DOHH2 (cell line): ENCODE measurements around the gene AFMID.

ENCODE experiments used
- H3F3A ChIP-seq: fragments of 200-600 bp; sonication (generic), shearing (Covaris generic); 2 replicates; pipeline ENCODE4 v1.6.0; 2016; ENCODE audit warnings: antibody characterized with exemption, mild to moderate bottlenecking; ENCODE audit not compliant: control insufficient read depth, insufficient read depth
- H3K27ac ChIP-seq: fragments of 200-600 bp; sonication (generic); 2 replicates; pipeline ENCODE4 v1.5.1; 2014; ENCODE audit warnings: low read depth, mild to moderate bottlenecking, low read length, moderate library complexity
- H3K27me3 ChIP-seq: fragments of 200-600 bp; sonication (generic); 2 replicates; pipeline ENCODE4 v1.6.1; 2014; ENCODE audit warnings: mild to moderate bottlenecking, low read length, mixed read lengths; ENCODE audit not compliant: control insufficient read depth
- H3K36me3 ChIP-seq: fragments of 200-600 bp; sonication (generic); 2 replicates; pipeline ENCODE4 v1.6.1; 2014; ENCODE audit warnings: mild to moderate bottlenecking, low read length, moderate library complexity, mixed read lengths; ENCODE audit not compliant: control insufficient read depth
- H3K4me1 ChIP-seq: fragments of 200-600 bp; sonication (generic); 2 replicates; pipeline ENCODE4 v1.6.1; 2014; ENCODE audit warnings: mild to moderate bottlenecking, low read length, mixed read lengths; ENCODE audit not compliant: control insufficient read depth
- H3K4me2 ChIP-seq: fragments of 200-600 bp; sonication (generic); 2 replicates; pipeline ENCODE4 v1.6.0; 2014; ENCODE audit warnings: mild to moderate bottlenecking, low read length, moderate library complexity
- H3K4me3 ChIP-seq: fragments of 200-600 bp; sonication (generic); 2 replicates; pipeline ENCODE4 v1.5.1; 2014; ENCODE audit warnings: mild to moderate bottlenecking, low read length, mixed read lengths
- H3K79me2 ChIP-seq: fragments of 200-600 bp; sonication (generic); 2 replicates; pipeline ENCODE4 v1.6.1; 2014; ENCODE audit warnings: mild to moderate bottlenecking, low read length, mixed read lengths; ENCODE audit not compliant: control insufficient read depth
- H3K9me2 ChIP-seq: fragments of 200-600 bp; sonication (generic); replicated peaks from 2 replicates; pipeline ENCODE4 v1.6.1; 2014; ENCODE audit warnings: mild to moderate bottlenecking, low read length, mixed read lengths; ENCODE audit not compliant: control insufficient read depth
- H3K9me3 ChIP-seq: fragments of 200-600 bp; sonication (generic); 2 replicates; pipeline ENCODE4 v1.6.1; 2014; ENCODE audit warnings: antibody characterized with exemption, low read length, mixed read lengths; ENCODE audit not compliant: control insufficient read depth, insufficient read depth
- H4K20me1 ChIP-seq: fragments of 200-600 bp; sonication (generic); 2 replicates; pipeline ENCODE4 v1.6.0; 2014; ENCODE audit warnings: low read depth, mild to moderate bottlenecking, antibody characterized with exemption, low read length, moderate library complexity; ENCODE audit not compliant: control insufficient read depth, insufficient read depth
- EZH2phosphoT487 ChIP-seq: fragments of 200-600 bp; sonication (generic); IDR thresholded peaks from 2 replicates; pipeline ENCODE4 v1.6.1; 2017; ENCODE audit warnings: borderline replicate concordance, mild to moderate bottlenecking, antibody characterized with exemption, low read length, moderate library complexity, mixed read lengths
- TF ChIP-seq, protein P1 (sequence below): fragments of 200-600 bp; sonication (generic); IDR thresholded peaks from one replicate; pipeline ENCODE4 v1.5.1; 2014; ENCODE audit warnings: antibody characterized with exemption, mild to moderate bottlenecking, low read depth, low read length; ENCODE audit not compliant: poor library complexity, severe bottlenecking

The AFMID gene

DNA sequence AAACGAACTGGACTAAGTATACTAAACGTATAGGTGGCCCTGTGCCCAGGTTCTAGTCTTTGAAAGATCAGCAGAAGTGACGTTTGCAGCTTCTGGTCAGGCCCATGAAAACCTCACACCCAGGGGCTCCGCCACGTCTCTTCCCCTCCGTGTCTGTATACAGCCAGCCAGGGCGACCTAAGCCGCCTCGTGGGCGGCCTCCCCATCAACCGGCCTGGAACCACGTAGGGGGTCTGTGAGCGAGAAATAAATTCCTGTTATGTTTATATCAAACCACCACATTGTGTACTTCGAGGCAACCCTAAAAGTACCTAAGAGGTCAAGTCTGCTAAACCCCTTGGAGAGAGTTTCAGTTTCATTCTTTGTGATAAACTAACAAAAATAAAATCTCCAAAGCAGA lies 7.1 kb upstream of the AFMID start:
- TF ChIP-seq, protein P1, sequence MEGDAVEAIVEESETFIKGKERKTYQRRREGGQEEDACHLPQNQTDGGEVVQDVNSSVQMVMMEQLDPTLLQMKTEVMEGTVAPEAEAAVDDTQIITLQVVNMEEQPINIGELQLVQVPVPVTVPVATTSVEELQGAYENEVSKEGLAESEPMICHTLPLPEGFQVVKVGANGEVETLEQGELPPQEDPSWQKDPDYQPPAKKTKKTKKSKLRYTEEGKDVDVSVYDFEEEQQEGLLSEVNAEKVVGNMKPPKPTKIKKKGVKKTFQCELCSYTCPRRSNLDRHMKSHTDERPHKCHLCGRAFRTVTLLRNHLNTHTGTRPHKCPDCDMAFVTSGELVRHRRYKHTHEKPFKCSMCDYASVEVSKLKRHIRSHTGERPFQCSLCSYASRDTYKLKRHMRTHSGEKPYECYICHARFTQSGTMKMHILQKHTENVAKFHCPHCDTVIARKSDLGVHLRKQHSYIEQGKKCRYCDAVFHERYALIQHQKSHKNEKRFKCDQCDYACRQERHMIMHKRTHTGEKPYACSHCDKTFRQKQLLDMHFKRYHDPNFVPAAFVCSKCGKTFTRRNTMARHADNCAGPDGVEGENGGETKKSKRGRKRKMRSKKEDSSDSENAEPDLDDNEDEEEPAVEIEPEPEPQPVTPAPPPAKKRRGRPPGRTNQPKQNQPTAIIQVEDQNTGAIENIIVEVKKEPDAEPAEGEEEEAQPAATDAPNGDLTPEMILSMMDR = no peak
- no peak for TF ChIP-seq EZH2phosphoT487
- Histone ChIP-seq H3K4me1 (peaks cover 71% of the 10 kb centered on the region), H3K27me3 (no peaks in the 10 kb centered on the region), H3K4me3 (no peak overlapping the region), H3K9me3 (no peaks in the 10 kb centered on the region), H3K79me2 (peaks cover 55% of the 10 kb centered on the region), H3K36me3 (peaks cover 96% of the 10 kb centered on the region), H3F3A (peaks cover 10% of the 10 kb centered on the region; the same call in 1 of the 2 replicates), H3K4me2 (no peak overlapping the region), H3K27ac (no peak overlapping the region), H4K20me1 (peaks cover 15% of the 10 kb centered on the region), H3K9me2 (no peaks in the 10 kb centered on the region)

DNA sequence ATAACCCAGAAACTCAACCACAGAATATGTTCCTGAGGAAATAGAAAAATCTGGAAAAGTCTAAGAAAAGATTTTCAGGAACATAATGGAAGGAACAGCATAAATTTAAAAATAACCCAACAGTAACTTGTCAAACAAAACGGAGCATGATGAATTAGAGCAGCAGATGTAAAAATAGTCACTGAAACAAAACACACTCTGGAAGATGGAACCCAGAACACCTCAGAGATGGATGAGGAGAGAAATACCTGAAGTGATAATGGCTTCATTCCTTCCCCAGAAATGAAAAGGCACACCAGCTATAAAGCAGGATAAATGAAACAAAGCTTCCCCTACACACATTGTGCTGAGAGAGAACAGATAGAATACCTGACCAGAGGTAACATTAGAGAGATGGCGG lies 6.7 kb upstream of the AFMID start:
- H3K27ac ChIP-seq = 0 out of 2 replicates have a peak overlapping the region, but pooled peaks have one; percentile 6

DNA sequence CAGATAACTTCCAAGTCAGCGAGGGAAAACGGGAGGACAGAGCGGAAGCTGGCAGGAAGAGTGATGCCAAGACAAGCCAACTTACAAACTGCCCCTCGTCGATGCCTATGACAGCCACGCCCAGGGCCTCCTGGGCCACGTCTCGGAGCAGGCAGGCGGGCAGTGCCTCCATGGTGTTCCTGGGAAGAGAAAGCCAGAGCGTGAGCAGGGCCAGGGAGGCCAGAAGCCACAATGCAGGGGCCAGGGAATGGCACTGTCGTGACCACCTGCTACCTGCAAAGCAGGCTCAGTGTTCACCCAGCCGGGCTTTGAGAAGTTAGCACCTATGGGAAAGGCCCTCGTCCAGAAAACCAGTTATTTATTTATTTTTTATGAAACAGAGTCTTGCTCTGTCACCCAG lies 4.7 kb upstream of the AFMID start:
- Histone ChIP-seq H3K4me2 (no peak overlapping the region), H3K9me3 (no peaks in the 10 kb centered on the region), H4K20me1 (peaks cover 17% of the 10 kb centered on the region), H3K79me2 (peaks cover 65% of the 10 kb centered on the region), H3K27ac (no peak overlapping the region), H3K27me3 (no peaks in the 10 kb centered on the region), H3K4me3 (no peak overlapping the region), H3F3A (no peaks in the 10 kb centered on the region), H3K36me3 (peaks cover 85% of the 10 kb centered on the region), H3K9me2 (no peaks in the 10 kb centered on the region), H3K4me1 (peaks cover 60% of the 10 kb centered on the region)
- TF ChIP-seq EZH2phosphoT487 = no peak
- TF ChIP-seq, protein P1 = no peak

More for the DNA sequence above, 6.7 kb upstream of the AFMID start:
- H3K9me2 ChIP-seq = no peaks in the 10 kb centered on the region
- peaks cover 71% of the 10 kb centered on the region for H3K4me1 ChIP-seq
- TF ChIP-seq EZH2phosphoT487 = no peak
- TF ChIP-seq, protein P1 = no peak
- peaks cover 96% of the 10 kb centered on the region for H3K36me3 ChIP-seq
- peaks cover 10% of the 10 kb centered on the region; the same call in 1 of the 2 replicates for H3F3A ChIP-seq
- H3K79me2 ChIP-seq = peaks cover 56% of the 10 kb centered on the region
- no peaks in the 10 kb centered on the region for H3K27me3 ChIP-seq
- H3K4me2 ChIP-seq = no peak overlapping the region
- H4K20me1 ChIP-seq = peaks cover 19% of the 10 kb centered on the region
- no peaks in the 10 kb centered on the region for H3K9me3 ChIP-seq
- H3K4me3 ChIP-seq = no peak overlapping the region

DNA sequence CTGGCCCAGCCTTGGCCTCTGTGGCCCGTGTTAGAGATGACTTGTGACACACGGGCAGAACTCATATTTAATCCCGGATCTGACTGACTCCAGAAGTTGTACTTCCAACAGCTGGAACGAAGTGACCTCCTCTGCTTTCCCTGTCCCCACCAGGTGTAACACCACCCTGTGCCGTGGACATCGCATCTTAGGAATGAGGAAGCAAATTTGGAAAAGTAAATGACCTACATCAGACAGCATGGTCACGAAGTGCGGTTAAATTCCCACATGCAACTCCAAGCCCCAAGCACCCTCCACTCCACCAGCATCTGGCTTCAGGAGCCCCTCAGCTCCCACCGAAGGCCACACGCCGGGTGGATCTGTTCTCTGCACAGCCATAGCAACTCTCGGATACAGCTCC lies 3.2 kb upstream of the AFMID start:
- TF ChIP-seq EZH2phosphoT487 = no peak
- TF ChIP-seq, protein P1 = no peak
- peaks cover 82% of the 10 kb centered on the region for H3K36me3 ChIP-seq
- no peak overlapping the region for H3K27ac ChIP-seq
- H3K27me3 ChIP-seq = no peaks in the 10 kb centered on the region
- peaks cover 58% of the 10 kb centered on the region for H3K4me1 ChIP-seq
- peaks cover 17% of the 10 kb centered on the region for H4K20me1 ChIP-seq
- no peaks in the 10 kb centered on the region for H3K9me3 ChIP-seq
- no peaks in the 10 kb centered on the region for H3F3A ChIP-seq
- peaks cover 79% of the 10 kb centered on the region for H3K79me2 ChIP-seq
- peak overlapping the region; percentile 97 for H3K4me2 ChIP-seq
- H3K9me2 ChIP-seq = no peaks in the 10 kb centered on the region
- H3K4me3 ChIP-seq = peak overlapping the region; percentile 100
